Loucy (cell line): ENCODE results near the gene LPIN2.
A peak's percentile ranks its signal among the peaks of the same experiment; 100 is the strongest.

ENCODE experiments used
- H2AFZ ChIP-seq: fragments of 200-600 bp; sonication (generic); 2 replicates; pipeline ENCODE4 v1.6.0; 2016; ENCODE audit warnings: antibody characterized with exemption, mild to moderate bottlenecking, low read length, moderate library complexity
- H3F3A ChIP-seq: fragments of 200-600 bp; 2 replicates; pipeline ENCODE4 v1.6.0; 2016; ENCODE audit warnings: antibody characterized with exemption, low read depth, mild to moderate bottlenecking
- H3K27me3 ChIP-seq: fragments of 200-600 bp; sonication (generic); 2 replicates; pipeline ENCODE4 v1.6.1; 2014; ENCODE audit warnings: low read length, mild to moderate bottlenecking; ENCODE audit not compliant: insufficient read depth, poor library complexity, severe bottlenecking
- H3K36me3 ChIP-seq: fragments of 200-600 bp; sonication (generic); 2 replicates; pipeline ENCODE4 v1.6.1; 2016; ENCODE audit warnings: low read length; ENCODE audit not compliant: insufficient read depth
- H3K4me1 ChIP-seq: fragments of 200-600 bp; sonication (generic); 2 replicates; pipeline ENCODE4 v1.5.1; 2014; ENCODE audit warnings: low read length, mild to moderate bottlenecking; ENCODE audit not compliant: insufficient read depth, poor library complexity, severe bottlenecking
- H3K4me2 ChIP-seq: fragments of 200-600 bp; sonication (generic); 2 replicates; pipeline ENCODE4 v1.6.0; 2014; ENCODE audit warnings: antibody characterized with exemption, low read length, low read depth, mild to moderate bottlenecking; ENCODE audit not compliant: poor library complexity, severe bottlenecking
- H3K4me3 ChIP-seq: fragments of 200-600 bp; sonication (generic); 2 replicates; pipeline ENCODE4 v1.5.1; 2014; ENCODE audit warnings: low read length, mild to moderate bottlenecking, mixed read lengths; ENCODE audit not compliant: poor library complexity, severe bottlenecking
- H3K79me2 ChIP-seq: fragments of 200-600 bp; sonication (generic); 2 replicates; pipeline ENCODE4 v1.6.1; 2014; ENCODE audit warnings: low read length; ENCODE audit not compliant: insufficient read depth
- H3K9ac ChIP-seq: fragments of 200-600 bp; sonication (generic); 2 replicates; pipeline ENCODE4 v1.6.0; 2014; ENCODE audit warnings: mild to moderate bottlenecking, low read depth, low read length, moderate library complexity; ENCODE audit not compliant: poor library complexity, severe bottlenecking
- H3K9me2 ChIP-seq: fragments of 200-600 bp; sonication (generic); replicated peaks from 2 replicates; pipeline ENCODE4 v1.6.1; 2016; ENCODE audit warnings: low read depth, low read length, mixed read lengths
- H3K9me3 ChIP-seq: fragments of 200-600 bp; sonication (generic); 2 replicates; pipeline ENCODE4 v1.6.1; 2014; ENCODE audit warnings: mild to moderate bottlenecking, antibody characterized with exemption, low read length, low read depth; ENCODE audit not compliant: insufficient read depth
- H4K20me1 ChIP-seq: fragments of 200-600 bp; sonication (generic); 2 replicates; pipeline ENCODE4 v1.6.0; 2014; ENCODE audit warnings: antibody characterized with exemption, low read length, mild to moderate bottlenecking; ENCODE audit not compliant: insufficient read depth, poor library complexity, severe bottlenecking
- EZH2phosphoT487 ChIP-seq: fragments of 200-600 bp; IDR thresholded peaks from 2 replicates; pipeline ENCODE4 v1.6.1; 2018; ENCODE audit warnings: antibody characterized with exemption, mild to moderate bottlenecking, moderate library complexity, borderline replicate concordance
- TF ChIP-seq, protein P1 (sequence below): fragments of 200-600 bp; sonication (generic); conservative IDR thresholded peaks from 2 replicates; pipeline ENCODE4 v1.5.1; 2014; ENCODE audit warnings: mild to moderate bottlenecking, antibody characterized with exemption, low read length

LPIN2 gene

DNA sequence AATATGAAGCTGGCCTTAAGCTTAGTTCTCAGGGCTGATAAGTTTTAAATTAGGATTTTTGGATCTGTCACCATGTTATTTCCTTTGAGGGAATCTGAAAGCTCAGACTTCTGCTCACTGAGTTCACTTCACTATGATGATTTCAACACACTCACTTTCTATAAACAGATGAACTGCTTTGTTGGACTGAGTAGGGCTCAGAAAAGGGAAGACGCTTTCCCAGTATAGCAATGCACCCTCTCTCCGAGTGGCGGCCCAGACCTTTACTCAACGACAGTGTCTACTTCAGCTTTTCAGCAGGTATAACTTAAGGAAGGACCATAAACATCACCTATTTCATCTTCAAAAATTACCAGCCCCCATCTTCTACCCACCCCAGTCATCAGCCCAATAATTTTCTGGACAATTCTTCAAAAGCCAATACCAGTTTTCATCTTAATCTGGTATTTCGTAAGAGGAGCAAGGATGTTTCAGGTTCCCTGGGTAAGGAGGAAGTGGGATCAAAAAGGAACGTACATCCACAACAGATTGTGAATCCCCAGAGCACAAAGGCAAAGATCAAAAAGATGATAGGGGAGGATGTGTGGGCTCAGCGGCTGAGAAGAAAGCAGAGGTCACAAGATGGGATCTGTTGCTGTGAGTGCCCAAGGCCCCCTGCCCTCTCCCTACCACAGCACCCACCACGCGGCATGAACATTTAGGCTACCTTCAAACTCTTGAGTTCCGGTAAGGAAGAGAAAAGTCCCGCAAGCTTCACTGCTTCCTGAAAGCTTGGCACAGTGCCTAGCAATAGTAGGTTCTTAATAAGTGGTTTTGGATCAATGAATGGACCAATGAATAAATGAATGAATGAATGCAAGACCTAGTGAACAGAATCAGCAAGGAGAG lies 41.9 kb downstream of the LPIN2 start:
- Histone ChIP-seq H3K9me3 (no peaks in the 10 kb centered on the region), H2AFZ (no peak overlapping the region), H3K4me1 (peaks cover 70% of the 10 kb centered on the region), H3K4me3 (peak overlapping the region; percentile 24), H3K36me3 (no peaks in the 10 kb centered on the region), H3K79me2 (peaks cover 100% of the 10 kb centered on the region), H3K9ac (peak overlapping the region; percentile 44), H3K4me2 (peak overlapping the region; percentile 68), H3K9me2 (no peaks in the 10 kb centered on the region), H4K20me1 (peaks cover 19% of the 10 kb centered on the region), H3F3A (no peaks in the 10 kb centered on the region), H3K27me3 (no peaks in the 10 kb centered on the region)
- TF ChIP-seq, protein P1, sequence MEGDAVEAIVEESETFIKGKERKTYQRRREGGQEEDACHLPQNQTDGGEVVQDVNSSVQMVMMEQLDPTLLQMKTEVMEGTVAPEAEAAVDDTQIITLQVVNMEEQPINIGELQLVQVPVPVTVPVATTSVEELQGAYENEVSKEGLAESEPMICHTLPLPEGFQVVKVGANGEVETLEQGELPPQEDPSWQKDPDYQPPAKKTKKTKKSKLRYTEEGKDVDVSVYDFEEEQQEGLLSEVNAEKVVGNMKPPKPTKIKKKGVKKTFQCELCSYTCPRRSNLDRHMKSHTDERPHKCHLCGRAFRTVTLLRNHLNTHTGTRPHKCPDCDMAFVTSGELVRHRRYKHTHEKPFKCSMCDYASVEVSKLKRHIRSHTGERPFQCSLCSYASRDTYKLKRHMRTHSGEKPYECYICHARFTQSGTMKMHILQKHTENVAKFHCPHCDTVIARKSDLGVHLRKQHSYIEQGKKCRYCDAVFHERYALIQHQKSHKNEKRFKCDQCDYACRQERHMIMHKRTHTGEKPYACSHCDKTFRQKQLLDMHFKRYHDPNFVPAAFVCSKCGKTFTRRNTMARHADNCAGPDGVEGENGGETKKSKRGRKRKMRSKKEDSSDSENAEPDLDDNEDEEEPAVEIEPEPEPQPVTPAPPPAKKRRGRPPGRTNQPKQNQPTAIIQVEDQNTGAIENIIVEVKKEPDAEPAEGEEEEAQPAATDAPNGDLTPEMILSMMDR = no peak
- no peak for TF ChIP-seq EZH2phosphoT487

DNA sequence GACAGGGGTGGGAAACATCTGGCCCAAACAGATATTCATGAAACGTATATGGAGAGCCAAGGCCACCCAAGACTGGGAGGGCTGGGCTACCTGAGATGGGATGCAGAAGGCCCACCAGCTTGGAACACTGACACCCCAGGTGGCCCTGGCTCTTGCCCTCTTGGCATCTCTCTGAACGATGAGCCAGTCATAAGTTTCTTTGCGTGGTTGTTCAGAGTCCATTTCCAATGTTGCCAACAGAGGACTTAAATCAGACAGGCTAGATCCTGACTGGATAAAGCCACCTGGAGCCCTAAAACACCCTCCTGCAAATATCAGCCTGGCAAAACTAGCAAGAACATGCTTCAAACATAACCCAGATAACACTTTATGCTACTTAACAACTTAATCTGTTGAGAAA lies 42.6 kb downstream of the LPIN2 start:
- TF ChIP-seq, protein P1 = no peak
- no peak for TF ChIP-seq EZH2phosphoT487
- Histone ChIP-seq H3K9me3 (no peaks in the 10 kb centered on the region), H3K4me2 (peak overlapping the region; percentile 68), H3K4me3 (peak overlapping the region; percentile 41), H3K9ac (peak overlapping the region; percentile 44), H3F3A (no peaks in the 10 kb centered on the region), H3K9me2 (no peaks in the 10 kb centered on the region), H3K36me3 (no peaks in the 10 kb centered on the region), H3K4me1 (peaks cover 69% of the 10 kb centered on the region), H4K20me1 (peaks cover 19% of the 10 kb centered on the region), H3K79me2 (peaks cover 100% of the 10 kb centered on the region), H3K27me3 (no peaks in the 10 kb centered on the region), H2AFZ (no peak overlapping the region)

DNA sequence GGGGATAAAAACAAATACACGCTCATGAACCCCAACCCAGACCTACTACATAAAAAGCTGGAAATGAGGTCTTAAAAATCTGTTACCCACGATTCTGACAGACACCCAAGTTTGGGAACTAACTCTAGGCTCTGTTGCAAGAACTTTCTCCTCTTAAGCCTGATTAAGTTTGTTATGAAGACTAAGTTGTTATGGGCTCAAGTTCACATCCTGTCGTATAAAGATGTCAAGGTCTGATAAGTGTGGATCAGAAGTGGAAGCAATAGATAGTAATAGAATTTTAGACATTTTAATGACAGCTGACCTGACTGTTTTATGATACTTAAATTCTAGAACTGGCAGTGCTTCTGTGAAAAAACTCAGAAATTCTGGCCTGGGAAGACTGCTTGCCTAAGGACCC lies 43.2 kb downstream of the LPIN2 start:
- Histone ChIP-seq H2AFZ (no peak overlapping the region), H3K27me3 (no peaks in the 10 kb centered on the region), H3K4me1 (peaks cover 74% of the 10 kb centered on the region), H3K9me3 (no peaks in the 10 kb centered on the region), H4K20me1 (peaks cover 19% of the 10 kb centered on the region), H3K36me3 (no peaks in the 10 kb centered on the region), H3K79me2 (peaks cover 100% of the 10 kb centered on the region), H3K4me3 (peak overlapping the region; percentile 41), H3K4me2 (peak overlapping the region; percentile 68), H3K9ac (peak overlapping the region; percentile 44), H3K9me2 (no peaks in the 10 kb centered on the region), H3F3A (no peaks in the 10 kb centered on the region)
- TF ChIP-seq, protein P1 = no peak
- no peak for TF ChIP-seq EZH2phosphoT487
